ENCODE results near the gene GIGYF2.

The GIGYF2 gene, protein sequence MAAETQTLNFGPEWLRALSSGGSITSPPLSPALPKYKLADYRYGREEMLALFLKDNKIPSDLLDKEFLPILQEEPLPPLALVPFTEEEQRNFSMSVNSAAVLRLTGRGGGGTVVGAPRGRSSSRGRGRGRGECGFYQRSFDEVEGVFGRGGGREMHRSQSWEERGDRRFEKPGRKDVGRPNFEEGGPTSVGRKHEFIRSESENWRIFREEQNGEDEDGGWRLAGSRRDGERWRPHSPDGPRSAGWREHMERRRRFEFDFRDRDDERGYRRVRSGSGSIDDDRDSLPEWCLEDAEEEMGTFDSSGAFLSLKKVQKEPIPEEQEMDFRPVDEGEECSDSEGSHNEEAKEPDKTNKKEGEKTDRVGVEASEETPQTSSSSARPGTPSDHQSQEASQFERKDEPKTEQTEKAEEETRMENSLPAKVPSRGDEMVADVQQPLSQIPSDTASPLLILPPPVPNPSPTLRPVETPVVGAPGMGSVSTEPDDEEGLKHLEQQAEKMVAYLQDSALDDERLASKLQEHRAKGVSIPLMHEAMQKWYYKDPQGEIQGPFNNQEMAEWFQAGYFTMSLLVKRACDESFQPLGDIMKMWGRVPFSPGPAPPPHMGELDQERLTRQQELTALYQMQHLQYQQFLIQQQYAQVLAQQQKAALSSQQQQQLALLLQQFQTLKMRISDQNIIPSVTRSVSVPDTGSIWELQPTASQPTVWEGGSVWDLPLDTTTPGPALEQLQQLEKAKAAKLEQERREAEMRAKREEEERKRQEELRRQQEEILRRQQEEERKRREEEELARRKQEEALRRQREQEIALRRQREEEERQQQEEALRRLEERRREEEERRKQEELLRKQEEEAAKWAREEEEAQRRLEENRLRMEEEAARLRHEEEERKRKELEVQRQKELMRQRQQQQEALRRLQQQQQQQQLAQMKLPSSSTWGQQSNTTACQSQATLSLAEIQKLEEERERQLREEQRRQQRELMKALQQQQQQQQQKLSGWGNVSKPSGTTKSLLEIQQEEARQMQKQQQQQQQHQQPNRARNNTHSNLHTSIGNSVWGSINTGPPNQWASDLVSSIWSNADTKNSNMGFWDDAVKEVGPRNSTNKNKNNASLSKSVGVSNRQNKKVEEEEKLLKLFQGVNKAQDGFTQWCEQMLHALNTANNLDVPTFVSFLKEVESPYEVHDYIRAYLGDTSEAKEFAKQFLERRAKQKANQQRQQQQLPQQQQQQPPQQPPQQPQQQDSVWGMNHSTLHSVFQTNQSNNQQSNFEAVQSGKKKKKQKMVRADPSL (N-terminal part only)
- total RNA-seq: 93.0 to 123 (median 111) reads per million in 3 donors

DNA sequence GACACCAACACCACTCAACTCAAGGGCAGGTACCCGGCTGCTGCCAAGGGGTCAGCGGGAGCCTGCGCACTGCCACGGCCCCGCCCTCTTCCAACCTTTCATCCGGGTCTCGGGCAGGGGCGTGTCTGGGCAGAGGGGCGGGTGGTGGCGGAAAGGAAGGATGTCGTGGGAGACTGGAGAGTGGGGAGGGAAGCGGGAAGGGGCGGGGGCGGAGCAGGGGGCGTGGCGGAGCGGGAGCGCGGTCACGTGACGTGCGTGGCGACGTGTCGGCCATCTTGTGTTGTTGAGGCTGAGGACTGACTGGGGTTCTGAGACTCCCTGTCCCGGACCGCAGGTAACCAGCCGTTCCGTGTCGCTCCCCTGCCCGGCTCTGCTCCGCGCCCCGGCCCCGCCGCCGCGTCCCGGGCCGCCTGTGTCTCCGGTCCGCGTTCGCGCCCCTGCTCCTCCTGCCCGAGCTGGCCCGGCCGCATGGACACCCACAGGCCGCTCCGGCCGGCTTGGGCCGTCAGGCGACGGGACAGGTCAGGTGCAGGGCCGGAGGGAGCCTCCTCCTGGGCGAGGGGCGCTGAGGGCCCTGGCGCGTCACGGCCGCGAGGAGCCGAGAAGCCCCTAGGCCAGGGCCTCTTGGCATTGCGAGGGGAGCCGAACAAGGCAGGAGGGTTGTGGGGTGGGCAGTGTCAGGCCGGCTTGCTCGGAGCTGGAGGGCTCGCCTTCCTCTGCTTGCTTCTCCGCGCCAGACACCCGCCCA is at the start of gene GIGYF2:
Gene GIGYF2, plus strand, starts transcription at position 273 of the 748 bp plus-strand sequence. CDS start 37,867 bp downstream, outside the sequence.
- H3K36me3 ChIP-seq (ENCODE audit: control insufficient read depth, insufficient read depth, low read length): no peaks in the 10 kb centered on the region
- peaks cover 14% of the 10 kb centered on the region for H3K4me1 ChIP-seq (ENCODE audit: control insufficient read depth, insufficient read depth, low read length, poor library complexity, severe bottlenecking)
- H3K27ac ChIP-seq (ENCODE audit: insufficient read depth, low read length, poor library complexity, severe bottlenecking): peak within 1 kb of the TSS; percentile 91
- no peaks in the 10 kb centered on the region for H3K27me3 ChIP-seq (replicated peaks; ENCODE audit: control insufficient read depth, insufficient read depth, low read length, poor library complexity, severe bottlenecking)
- H3K4me3 ChIP-seq (ENCODE audit: insufficient read depth, low read depth, low read length, poor library complexity, severe bottlenecking): peak within 1 kb of the TSS; percentile 81
- H3K9me3 ChIP-seq (ENCODE audit: control insufficient read depth, low read length): no peaks in the 10 kb centered on the region
- peak; percentile 85 to 89 (median 86) for DNase-seq

DNA sequence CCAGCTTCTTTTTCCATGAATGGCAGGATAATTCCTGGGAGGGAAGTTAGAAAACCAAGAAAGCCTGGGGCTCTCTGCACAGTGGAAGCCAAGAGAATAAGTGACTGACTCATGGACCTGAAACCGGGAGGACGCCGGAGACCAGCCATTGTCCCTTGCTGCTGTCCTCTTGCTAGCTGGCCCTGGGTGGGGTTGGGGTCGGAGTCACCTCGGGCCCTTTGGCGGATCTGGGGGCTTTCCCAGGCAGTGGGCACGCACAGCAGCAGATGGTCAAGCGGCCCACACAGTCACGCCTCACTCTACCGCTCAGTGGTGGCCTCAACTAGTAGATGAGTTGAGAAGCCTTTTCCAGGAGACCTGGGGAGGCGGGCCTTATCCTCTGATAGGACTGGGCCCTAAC is 48.1 kb upstream of the GIGYF2 start:
- Histone ChIP-seq H3K27me3 (replicated peaks; ENCODE audit: control insufficient read depth, insufficient read depth, low read length, poor library complexity, severe bottlenecking) (no peaks in the 10 kb centered on the region), H3K4me1 (ENCODE audit: control insufficient read depth, insufficient read depth, low read length, poor library complexity, severe bottlenecking) (no peaks in the 10 kb centered on the region), H3K36me3 (ENCODE audit: control insufficient read depth, insufficient read depth, low read length) (no peaks in the 10 kb centered on the region), H3K4me3 (ENCODE audit: insufficient read depth, low read depth, low read length, poor library complexity, severe bottlenecking) (no peak overlapping the region), H3K9me3 (ENCODE audit: control insufficient read depth, low read length) (no peaks in the 10 kb centered on the region), H3K27ac (ENCODE audit: insufficient read depth, low read length, poor library complexity, severe bottlenecking) (no peak overlapping the region)
- DNase-seq: no peak

DNA sequence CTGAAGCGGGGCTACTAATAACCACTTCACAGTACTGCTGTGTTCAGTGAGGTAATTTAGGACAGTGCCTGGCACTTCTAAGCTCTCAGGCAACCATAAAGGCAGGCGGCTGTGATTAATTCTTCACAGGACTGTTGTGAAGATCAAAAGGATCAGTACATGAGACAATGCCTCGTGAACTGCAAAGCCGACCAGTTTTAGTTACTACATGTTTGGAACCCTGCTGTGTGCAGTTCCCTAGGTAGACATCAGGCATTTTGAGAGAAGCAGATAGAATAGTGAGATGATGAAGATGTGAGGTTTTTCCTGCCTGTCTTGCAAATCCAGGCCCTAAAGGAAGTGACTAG is 44.7 kb upstream of the GIGYF2 start:
- Histone ChIP-seq H3K9me3 (ENCODE audit: control insufficient read depth, low read length) (no peaks in the 10 kb centered on the region), H3K4me1 (ENCODE audit: control insufficient read depth, insufficient read depth, low read length, poor library complexity, severe bottlenecking) (no peaks in the 10 kb centered on the region), H3K27me3 (replicated peaks; ENCODE audit: control insufficient read depth, insufficient read depth, low read length, poor library complexity, severe bottlenecking) (no peaks in the 10 kb centered on the region), H3K36me3 (ENCODE audit: control insufficient read depth, insufficient read depth, low read length) (no peaks in the 10 kb centered on the region), H3K4me3 (ENCODE audit: insufficient read depth, low read depth, low read length, poor library complexity, severe bottlenecking) (no peak overlapping the region), H3K27ac (ENCODE audit: insufficient read depth, low read length, poor library complexity, severe bottlenecking) (no peak overlapping the region)
- no peak for DNase-seq

DNA sequence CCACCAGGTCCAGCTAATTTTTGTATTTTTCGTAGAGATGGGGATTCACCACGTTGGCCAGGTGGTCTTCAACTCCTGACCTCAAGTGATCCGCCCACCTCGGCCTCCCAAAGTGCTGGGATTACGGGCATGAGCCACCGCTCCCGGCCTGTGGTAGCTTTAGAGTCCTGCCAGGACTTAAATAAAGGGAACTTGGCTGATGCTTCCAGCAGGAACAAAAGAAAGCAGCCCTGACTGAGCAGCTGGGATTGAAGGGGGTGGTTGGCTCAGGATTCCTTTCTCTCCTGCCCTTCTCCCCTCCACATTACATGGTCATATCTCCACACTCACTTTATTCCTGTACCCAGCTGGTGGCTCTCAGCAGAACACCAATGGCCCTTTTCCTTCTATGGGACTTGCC is 43.7 kb upstream of the GIGYF2 start:
- no peaks in the 10 kb centered on the region for H3K36me3 ChIP-seq (ENCODE audit: control insufficient read depth, insufficient read depth, low read length)
- no peaks in the 10 kb centered on the region for H3K9me3 ChIP-seq (ENCODE audit: control insufficient read depth, low read length)
- no peaks in the 10 kb centered on the region for H3K4me1 ChIP-seq (ENCODE audit: control insufficient read depth, insufficient read depth, low read length, poor library complexity, severe bottlenecking)
- DNase-seq: no peak
- H3K27me3 ChIP-seq (replicated peaks; ENCODE audit: control insufficient read depth, insufficient read depth, low read length, poor library complexity, severe bottlenecking): no peaks in the 10 kb centered on the region
- H3K4me3 ChIP-seq (ENCODE audit: insufficient read depth, low read depth, low read length, poor library complexity, severe bottlenecking): no peak overlapping the region
- H3K27ac ChIP-seq (ENCODE audit: insufficient read depth, low read length, poor library complexity, severe bottlenecking): no peak overlapping the region

DNA sequence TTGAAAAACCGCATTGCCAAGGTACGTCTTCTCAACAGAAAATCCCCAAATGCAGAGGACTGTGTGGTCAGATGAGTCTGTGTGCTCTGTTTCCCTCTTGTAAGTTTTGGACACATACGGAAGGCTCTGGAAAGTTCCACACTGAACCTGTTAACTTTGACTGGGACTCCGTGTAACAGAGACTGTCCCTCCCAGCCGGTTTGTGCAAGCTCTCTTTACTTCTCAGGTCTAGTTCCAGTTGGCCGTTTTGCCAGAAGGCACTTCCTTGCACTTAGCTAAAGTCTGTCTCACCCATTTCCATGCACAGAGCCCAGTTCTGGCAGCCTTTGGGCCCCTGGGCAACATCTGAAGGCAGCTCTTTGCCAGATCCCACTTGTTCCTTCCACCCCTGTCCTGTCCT is 41.7 kb upstream of the GIGYF2 start:
- H3K36me3 ChIP-seq (ENCODE audit: control insufficient read depth, insufficient read depth, low read length): no peaks in the 10 kb centered on the region
- H3K27ac ChIP-seq (ENCODE audit: insufficient read depth, low read length, poor library complexity, severe bottlenecking): no peak overlapping the region
- H3K4me3 ChIP-seq (ENCODE audit: insufficient read depth, low read depth, low read length, poor library complexity, severe bottlenecking): no peak overlapping the region
- H3K4me1 ChIP-seq (ENCODE audit: control insufficient read depth, insufficient read depth, low read length, poor library complexity, severe bottlenecking): no peaks in the 10 kb centered on the region
- no peak for DNase-seq
- H3K27me3 ChIP-seq (replicated peaks; ENCODE audit: control insufficient read depth, insufficient read depth, low read length, poor library complexity, severe bottlenecking): no peaks in the 10 kb centered on the region
- H3K9me3 ChIP-seq (ENCODE audit: control insufficient read depth, low read length): no peaks in the 10 kb centered on the region

DNA sequence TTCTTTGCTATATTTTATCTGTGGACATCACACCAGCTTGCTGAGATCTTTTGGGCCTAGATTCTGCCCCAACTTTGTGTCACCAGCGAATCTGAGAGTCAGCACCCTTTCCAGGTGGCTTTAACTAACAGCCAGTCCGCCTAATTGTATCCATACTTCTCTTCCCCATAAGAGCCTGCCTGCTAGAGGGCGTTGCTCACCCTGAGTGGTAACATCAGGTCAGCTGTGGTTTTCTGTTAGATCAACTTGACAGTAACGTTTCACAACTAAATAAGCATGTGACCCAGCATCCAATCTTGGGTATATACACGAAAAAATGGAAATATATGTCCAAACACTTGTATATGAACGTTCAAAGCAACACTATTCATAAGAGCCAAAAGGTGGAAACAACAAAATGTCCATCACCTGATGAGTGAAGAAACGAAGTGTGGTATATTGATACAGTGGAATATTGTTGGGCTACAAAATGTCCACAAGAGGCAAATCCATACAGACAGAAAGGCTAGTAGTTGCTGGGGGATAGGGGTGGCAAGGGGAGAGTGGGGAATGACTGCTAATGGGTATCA is 38.8 kb upstream of the GIGYF2 start:
- no peaks in the 10 kb centered on the region for H3K4me1 ChIP-seq (ENCODE audit: control insufficient read depth, insufficient read depth, low read length, poor library complexity, severe bottlenecking)
- H3K27ac ChIP-seq (ENCODE audit: insufficient read depth, low read length, poor library complexity, severe bottlenecking): no peak overlapping the region
- H3K27me3 ChIP-seq (replicated peaks; ENCODE audit: control insufficient read depth, insufficient read depth, low read length, poor library complexity, severe bottlenecking): no peaks in the 10 kb centered on the region
- H3K36me3 ChIP-seq (ENCODE audit: control insufficient read depth, insufficient read depth, low read length): no peaks in the 10 kb centered on the region
- no peak for DNase-seq
- H3K4me3 ChIP-seq (ENCODE audit: insufficient read depth, low read depth, low read length, poor library complexity, severe bottlenecking): no peak overlapping the region
- H3K9me3 ChIP-seq (ENCODE audit: control insufficient read depth, low read length): no peaks in the 10 kb centered on the region

DNA sequence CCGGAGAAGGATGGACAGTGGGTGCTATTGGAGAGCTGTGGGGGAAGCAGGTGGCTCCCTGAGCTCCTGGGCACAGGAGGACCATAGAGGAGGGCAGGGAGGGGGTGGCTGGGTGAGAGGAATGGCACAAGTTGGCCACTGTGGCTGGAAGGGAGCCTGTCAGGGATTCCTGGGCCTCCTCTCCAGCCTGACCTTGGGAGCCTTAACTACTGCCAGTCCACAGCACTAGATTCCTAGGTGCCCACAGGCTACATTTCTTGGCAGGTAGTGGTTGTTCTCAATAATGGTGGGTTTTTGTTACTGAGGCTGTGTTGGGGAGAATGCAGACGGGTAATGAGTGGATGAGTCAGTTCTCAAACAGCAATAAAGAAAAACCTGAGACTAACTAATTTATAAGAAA is 37.8 kb upstream of the GIGYF2 start:
- Histone ChIP-seq H3K4me1 (ENCODE audit: control insufficient read depth, insufficient read depth, low read length, poor library complexity, severe bottlenecking) (no peaks in the 10 kb centered on the region), H3K36me3 (ENCODE audit: control insufficient read depth, insufficient read depth, low read length) (no peaks in the 10 kb centered on the region), H3K9me3 (ENCODE audit: control insufficient read depth, low read length) (no peaks in the 10 kb centered on the region), H3K27ac (ENCODE audit: insufficient read depth, low read length, poor library complexity, severe bottlenecking) (no peak overlapping the region), H3K27me3 (replicated peaks; ENCODE audit: control insufficient read depth, insufficient read depth, low read length, poor library complexity, severe bottlenecking) (no peaks in the 10 kb centered on the region), H3K4me3 (ENCODE audit: insufficient read depth, low read depth, low read length, poor library complexity, severe bottlenecking) (no peak overlapping the region)
- DNase-seq: no peak

DNA sequence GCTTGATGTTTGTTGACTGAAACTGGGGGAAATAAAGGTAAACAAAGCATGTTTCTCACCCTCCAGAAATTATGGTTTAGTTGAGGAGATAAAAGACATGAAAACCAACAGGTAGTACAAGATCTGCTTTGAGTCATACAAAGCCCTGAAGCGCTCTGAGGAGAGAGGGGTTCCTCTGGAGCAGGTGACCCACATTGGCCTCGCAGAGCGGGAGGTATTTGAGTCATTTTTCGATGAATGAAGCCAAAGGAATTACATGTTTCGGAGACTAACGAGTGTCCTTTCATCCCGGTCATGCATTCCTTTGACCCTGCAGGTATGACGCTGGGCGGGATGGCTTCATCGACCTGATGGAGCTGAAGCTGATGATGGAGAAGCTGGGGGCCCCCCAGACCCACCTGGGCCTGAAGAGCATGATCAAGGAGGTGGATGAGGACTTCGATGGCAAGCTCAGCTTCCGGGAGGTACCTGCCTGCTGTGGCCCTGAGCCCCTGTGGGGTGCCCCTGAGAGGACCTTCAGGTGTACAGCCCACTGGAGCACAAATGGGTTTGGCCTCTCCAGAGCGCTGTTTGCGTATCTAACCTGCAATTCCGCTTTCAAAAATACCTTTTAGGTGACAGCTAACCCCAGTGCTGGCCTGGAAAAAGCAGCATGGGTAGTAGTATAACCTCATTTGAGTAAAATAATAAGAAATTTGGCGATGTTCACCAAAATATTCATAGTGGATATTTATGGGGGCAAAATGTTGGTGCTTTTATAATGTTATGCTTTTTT is 34.5 kb upstream of the GIGYF2 start:
- H3K9me3 ChIP-seq (ENCODE audit: control insufficient read depth, low read length): no peaks in the 10 kb centered on the region
- no peaks in the 10 kb centered on the region for H3K36me3 ChIP-seq (ENCODE audit: control insufficient read depth, insufficient read depth, low read length)
- H3K4me3 ChIP-seq (ENCODE audit: insufficient read depth, low read depth, low read length, poor library complexity, severe bottlenecking): no peak overlapping the region
- H3K4me1 ChIP-seq (ENCODE audit: control insufficient read depth, insufficient read depth, low read length, poor library complexity, severe bottlenecking): no peaks in the 10 kb centered on the region
- no peak overlapping the region for H3K27ac ChIP-seq (ENCODE audit: insufficient read depth, low read length, poor library complexity, severe bottlenecking)
- H3K27me3 ChIP-seq (replicated peaks; ENCODE audit: control insufficient read depth, insufficient read depth, low read length, poor library complexity, severe bottlenecking): no peaks in the 10 kb centered on the region
- no peak for DNase-seq

Data from effector memory CD4-positive, alpha-beta T cell (primary cell).